ENCODE results near the gene DNAH8.

DNAH8 gene

GRCh38 chr6:39075807-39076622, 360.9 kb downstream of the DNAH8 start:
- DNase-seq (ENCODE audit: low spot score): no peak

GRCh38 chr6:39076623-39077535, 361.8 kb downstream of the DNAH8 start:
- DNase-seq (ENCODE audit: low spot score): no peak

- no peak for DNase-seq (ENCODE audit: low spot score)
Measured at GRCh38 chr6:39077882-39078594, 362.9 kb downstream of the DNAH8 start.

GRCh38 chr6:39078695-39079094, 363.6 kb downstream of the DNAH8 start:
- DNase-seq (ENCODE audit: low spot score): no peak

DNA sequence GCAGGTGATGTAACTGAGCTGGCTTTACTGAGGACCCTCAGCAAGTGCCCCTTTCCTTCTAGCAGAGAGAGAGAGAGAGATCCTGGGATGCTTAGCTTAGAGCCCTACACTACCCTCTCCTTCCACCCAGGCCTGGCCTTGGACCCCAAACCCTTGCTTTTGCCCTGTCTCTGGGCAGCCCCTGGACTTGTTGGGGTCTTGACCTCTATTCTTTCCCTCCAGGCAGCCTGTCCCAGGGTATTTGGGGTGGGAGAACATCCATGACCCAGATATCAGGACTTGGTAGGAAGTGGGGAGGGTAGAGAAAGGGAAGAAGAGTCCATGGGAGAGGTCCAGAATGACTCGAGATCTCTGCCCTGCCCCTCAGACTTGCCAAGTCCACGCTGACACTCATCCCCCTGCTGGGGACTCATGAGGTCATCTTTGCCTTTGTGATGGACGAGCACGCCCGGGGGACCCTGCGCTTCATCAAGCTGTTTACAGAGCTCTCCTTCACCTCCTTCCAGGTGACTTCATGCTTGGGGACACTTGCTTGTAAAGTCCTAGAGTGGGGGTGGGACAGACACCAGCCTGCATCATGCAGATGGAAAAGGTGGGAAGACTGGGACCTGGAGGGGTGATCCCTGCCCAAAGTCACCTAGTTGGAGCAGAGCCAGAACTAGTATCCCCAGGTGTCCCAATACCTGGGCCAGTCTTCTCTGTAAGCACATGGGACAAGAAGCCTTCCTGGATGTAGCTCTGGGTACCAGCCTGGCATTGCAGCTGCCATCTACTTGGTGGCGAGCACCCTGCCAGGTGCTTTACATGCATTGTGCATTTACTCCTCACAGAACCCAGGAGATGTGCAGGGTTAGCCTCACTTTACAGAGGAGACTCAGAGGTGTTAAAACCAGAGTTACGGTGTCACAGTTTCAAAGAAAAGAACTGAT, 364.4 kb downstream of the DNAH8 start:
- no peak for DNase-seq (ENCODE audit: low spot score)

Measured in Ammon's horn (tissue), 1 donor.